Subcutaneous adipose tissue (tissue), 4 donors: ENCODE results near the gene PSTK. TPM values are rescaled to one million over a fixed set of nuclear protein-coding genes. Genes with fewer than 3 reads are reported as not detected.

Source experiments
- CTCF ChIP-seq: fragments of 450-650 bp; IDR thresholded peaks from one replicate; pipeline ENCODE4 v1.5.1; 2016; ENCODE audit warnings: low read depth, mild to moderate bottlenecking, control low read depth, antibody characterized with exemption, moderate library complexity
- total RNA-seq, 4 donors: library from RNA; depleted of rRNA; stranded (reverse); fragments of >200 nt; gene quantifications; one replicate each; pipeline ENCODE4 v1.1.0, GENCODE V29; 2016

Gene PSTK
- total RNA-seq, 4 donors from 2014 or later, result 2.4 to 6.2 (median 3.0) TPM

- no peak for TF ChIP-seq CTCF
These were observed 55.4 kb downstream of the PSTK start for GRCh38 chr10:123035467-123036086.

GRCh38 chr10:123038782-123039631 lies 58.8 kb downstream of the PSTK start:
- TF ChIP-seq CTCF, result no peak

GRCh38 chr10:123039632-123039930 lies 59.4 kb downstream of the PSTK start:
- no peak for TF ChIP-seq CTCF

Other genes starting within 250 kb of the PSTK start
- gene CUZD1, start 134.5 kb upstream of the PSTK start, total RNA-seq, result under 1 TPM in 3 of 4 donors, not detected in 1; 0.44 to 0.85 (median 0.49) TPM
- gene FAM24B, start 100.8 kb upstream of the PSTK start, total RNA-seq, result 1 to 10 TPM in 3 of 4 donors, not detected in 1; 1.5 to 4.8 (median 1.9) TPM
- not detected for gene FAM24A, start 69.8 kb upstream of the PSTK start, total RNA-seq
- gene C10orf88, start 26.2 kb upstream of the PSTK start, total RNA-seq, result 10 to 100 TPM in 1 of 4 donors, 1 to 10 TPM in 3; 4.3 to 10.8 (median 7.0) TPM
- gene IKZF5, start 28.4 kb downstream of the PSTK start, total RNA-seq, result 10 to 100 TPM; 10.4 to 16.0 (median 14.0) TPM
- gene ACADSB, start 28.6 kb downstream of the PSTK start, total RNA-seq, result 10 to 100 TPM; 15.6 to 25.6 (median 19.6) TPM
- not detected for gene HMX3, start 155.6 kb downstream of the PSTK start, total RNA-seq
- not detected for gene HMX2, start 167.7 kb downstream of the PSTK start, total RNA-seq
- gene BUB3, start 174.0 kb downstream of the PSTK start, total RNA-seq, result 100 to 1,000 TPM in 2 of 4 donors, 10 to 100 TPM in 2; 78.0 to 129 (median 95.9) TPM